Umbilical cord (tissue), 2 donors: ENCODE data around the gene PECR. TPM values are rescaled to one million over a fixed set of nuclear protein-coding genes. Genes with fewer than 3 reads are reported as not detected.
"Not testable (repeated sequence)": the region's sequence is repeated elsewhere in the genome, so short reads cannot be mapped to it uniquely, and the experiment has no call there.

ENCODE experiments used
- DNase-seq: peaks from one replicate; pipeline ENCODE4 v3.0.0-alpha.2; 2015; ENCODE audit warnings: low spot score
- total RNA-seq: library from RNA; depleted of rRNA; stranded (reverse); fragments of >200 nt; gene quantifications from one replicate; pipeline ENCODE4 v1.2.3, GENCODE V29; 2014; ENCODE audit warnings: low replicate concordance; ENCODE audit not compliant: insufficient read depth

Gene PECR
- total RNA-seq, 1 donor from 2014 or later = 1.7 TPM

GRCh38 chr2:216107320-216107719 is 25.7 kb upstream of the PECR start:
- DNase-seq = no peak

DNA sequence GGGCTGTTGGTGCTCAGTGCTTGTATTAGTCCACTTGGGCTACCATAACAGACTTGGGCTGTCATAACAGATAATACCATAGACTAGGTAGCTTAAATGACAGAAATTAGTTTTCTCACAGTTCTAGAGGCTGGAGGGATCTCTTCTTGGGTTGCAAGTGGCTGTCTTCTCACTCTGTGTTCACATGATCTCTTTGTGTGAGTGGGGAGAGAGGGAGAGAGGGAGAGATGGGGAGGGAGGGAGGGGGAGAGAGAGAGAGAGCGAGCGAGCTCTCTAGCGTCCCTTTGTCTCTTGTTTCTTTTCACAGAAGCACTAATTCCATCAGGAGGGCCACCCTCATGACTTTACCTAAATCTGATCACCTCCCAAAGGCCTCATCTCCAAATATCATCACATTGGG is 23.1 kb upstream of the PECR start:
- DNase-seq = no peak

- DNase-seq = no peak
Measured at GRCh38 chr2:216103213-216103612, 21.6 kb upstream of the PECR start.

DNA sequence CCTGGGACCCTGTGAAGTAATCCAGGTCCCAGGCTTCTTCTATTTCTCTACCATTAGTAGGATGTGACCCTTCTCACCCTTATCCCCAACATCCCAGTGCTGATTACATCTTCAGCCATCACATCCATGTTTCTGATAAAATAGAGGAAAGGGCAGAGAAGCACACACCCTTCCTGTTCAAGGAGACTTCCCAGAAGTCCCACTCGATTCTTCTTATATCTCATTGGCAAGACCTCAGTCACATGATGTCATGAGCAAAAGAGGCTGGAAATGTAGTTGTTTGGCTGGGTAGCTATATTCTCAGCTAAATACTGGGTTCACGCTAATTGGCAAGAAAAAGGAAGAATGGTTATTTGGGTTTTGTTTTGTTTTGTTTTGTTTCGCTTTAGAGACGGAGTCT is 19.5 kb upstream of the PECR start:
- no peak for DNase-seq

DNA sequence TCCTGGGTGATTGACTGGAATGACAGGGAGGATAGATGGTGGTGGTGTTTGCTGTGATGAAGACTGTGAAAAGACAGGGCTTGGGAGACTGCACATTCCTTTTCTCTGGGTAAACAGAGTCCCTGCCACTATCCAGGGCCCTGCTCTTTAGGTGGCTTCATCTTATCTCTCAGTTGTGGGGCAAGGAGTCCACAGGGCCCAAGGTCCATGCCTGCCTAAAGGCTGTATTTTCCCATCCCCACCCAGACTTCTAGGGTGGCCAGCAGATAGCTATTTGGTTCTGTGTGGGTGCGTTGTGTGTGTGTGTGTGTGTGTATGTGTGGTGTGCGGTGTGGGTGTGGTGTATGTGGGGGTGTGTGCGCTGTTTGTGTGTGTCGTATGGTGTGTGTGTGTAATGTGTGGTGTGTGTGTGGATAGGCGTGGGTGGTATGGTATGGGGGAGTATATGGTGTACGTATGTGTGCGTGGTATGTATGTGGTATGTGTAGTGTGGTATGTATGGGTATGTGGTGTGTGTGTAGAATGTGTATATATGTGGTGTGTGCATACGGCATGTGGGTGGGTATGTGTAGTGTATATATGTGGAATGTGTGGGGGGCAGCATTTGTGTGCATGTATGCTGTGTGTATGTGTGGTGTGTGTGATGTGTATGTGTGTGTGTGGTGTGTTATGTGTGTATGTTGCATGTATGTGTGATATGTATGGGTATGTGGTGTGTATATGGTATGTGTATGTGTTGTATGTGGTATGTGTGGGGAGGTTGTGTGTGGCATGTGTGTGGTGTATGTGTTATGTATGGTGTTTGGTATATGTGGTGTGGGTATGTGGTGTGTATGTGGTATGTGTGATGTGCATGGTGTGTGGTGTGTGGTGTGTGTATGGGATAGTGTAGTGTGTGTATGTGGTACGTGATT is 17.1 kb upstream of the PECR start:
- DNase-seq = no peak

GRCh38 chr2:216094701-216095100 is 13.1 kb upstream of the PECR start:
- DNase-seq = no peak

DNA sequence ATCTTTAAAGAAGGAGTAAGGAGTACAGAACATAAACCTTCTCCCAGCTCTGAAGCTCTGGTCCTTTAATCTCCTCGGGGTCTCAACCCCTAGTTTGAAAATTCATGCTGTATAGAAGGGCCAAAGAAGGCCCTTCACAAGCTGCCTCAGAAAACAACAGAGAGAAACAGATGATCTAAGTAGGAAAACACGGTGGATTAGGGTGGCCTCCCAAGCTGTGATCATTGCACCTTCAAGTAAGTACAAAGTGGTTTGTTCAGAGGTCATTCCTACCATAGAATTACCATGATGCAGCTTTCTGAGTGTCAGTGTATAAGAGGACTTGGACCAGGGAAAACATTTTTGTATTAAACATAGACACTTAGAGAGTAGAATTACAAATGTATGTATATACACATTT is 11.0 kb upstream of the PECR start:
- DNase-seq = no peak

DNA sequence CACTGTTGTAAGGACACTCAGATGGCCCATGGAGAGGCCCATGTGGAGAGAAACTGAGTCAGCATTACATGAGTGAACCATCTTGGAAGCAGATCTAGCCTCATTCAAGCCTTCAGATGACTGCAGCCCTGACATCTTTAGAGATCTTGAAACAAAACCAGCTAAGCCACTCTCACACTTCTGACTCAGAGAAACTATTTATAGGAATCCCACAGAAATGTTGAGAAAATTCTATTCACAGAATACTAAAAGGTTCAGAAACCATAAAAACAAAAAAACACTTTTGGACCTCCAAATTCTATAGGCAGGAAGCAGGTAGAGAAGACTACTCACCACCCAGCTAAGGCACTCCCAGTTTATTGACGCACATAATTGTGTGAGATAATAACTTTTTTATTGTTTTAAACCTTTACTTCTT is 8.8 kb upstream of the PECR start:
- no peak for DNase-seq

GRCh38 chr2:216086207-216086893 is 4.7 kb upstream of the PECR start:
- DNase-seq = no peak

- DNase-seq = no peak
Measured at GRCh38 chr2:216084547-216084946, 2.9 kb upstream of the PECR start.

GRCh38 chr2:216083464-216084281 is 2.1 kb upstream of the PECR start:
- DNase-seq = no peak

- no peak for DNase-seq
Measured at GRCh38 chr2:216082805-216083204, 1.2 kb upstream of the PECR start.

DNA sequence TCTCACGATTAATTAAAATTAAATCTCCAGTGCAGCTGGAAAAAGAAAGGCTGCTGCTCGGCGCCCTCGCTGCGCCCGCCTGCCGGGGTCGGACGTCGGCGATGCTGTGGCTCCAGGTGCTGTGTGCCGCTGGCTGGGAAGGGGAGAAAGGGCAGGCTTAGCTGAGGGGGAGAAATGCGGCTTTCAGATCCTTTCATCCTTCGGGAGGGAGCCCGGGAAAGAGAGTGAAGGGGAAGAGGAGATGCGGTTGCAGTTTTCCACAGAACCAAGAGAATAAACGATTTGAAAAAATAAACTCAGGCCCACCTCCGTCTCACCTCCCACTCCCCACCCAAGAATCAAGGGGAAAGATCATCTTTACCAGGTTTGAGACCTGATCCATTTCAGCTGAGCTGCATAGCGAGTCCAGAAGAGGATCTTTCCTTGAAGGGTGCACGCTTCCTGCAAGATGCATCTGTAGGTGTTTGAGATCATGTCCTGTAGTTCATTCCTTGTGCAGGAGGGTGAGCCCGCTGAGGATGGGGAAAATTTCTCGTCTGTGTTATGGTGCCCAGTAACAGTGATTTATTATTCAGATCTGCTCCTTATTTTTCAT is 605 bp upstream of the PECR start:
- no peak for DNase-seq

DNA sequence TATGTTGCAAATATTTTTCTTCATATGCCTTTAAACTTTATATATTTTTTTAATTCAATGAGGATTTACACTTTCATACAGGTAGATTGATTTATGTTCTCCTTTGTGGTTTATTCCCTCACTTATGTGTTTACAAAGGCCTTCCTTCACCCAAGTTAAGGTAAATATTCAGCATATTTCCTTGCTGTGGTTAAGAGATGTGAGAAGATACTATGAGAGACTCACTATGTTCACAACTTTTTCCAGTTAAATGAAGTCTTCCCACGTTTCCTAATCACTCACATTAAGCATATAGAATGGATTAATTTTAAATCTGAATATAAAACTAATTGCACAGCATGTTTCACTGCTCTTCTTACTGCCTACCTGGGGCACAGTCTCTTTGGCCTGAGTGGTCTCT is 597 bp downstream of the PECR start:
- no peak for DNase-seq

DNA sequence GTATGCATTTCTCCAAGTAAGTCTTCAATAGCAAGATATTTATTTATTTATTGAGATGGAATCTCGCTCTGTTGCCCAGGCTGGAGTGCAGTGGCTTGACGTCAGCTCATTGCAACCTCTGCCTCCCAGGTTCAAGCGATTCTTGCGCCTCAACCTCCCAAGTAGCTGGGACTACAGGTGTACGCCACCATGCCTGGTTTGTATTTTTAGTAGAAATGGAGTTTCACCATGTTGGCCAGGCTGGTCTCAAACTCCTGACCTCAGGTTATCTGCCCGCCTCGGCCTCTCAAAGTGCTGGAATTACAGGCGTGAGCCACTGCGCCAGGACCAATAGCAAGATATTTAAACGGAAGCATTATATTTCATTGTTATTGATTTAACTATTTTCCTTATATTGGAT is 1.6 kb downstream of the PECR start:
- DNase-seq = not testable (repeated sequence)

GRCh38 chr2:216078776-216079175 is 2.8 kb downstream of the PECR start:
- no peak for DNase-seq

DNA sequence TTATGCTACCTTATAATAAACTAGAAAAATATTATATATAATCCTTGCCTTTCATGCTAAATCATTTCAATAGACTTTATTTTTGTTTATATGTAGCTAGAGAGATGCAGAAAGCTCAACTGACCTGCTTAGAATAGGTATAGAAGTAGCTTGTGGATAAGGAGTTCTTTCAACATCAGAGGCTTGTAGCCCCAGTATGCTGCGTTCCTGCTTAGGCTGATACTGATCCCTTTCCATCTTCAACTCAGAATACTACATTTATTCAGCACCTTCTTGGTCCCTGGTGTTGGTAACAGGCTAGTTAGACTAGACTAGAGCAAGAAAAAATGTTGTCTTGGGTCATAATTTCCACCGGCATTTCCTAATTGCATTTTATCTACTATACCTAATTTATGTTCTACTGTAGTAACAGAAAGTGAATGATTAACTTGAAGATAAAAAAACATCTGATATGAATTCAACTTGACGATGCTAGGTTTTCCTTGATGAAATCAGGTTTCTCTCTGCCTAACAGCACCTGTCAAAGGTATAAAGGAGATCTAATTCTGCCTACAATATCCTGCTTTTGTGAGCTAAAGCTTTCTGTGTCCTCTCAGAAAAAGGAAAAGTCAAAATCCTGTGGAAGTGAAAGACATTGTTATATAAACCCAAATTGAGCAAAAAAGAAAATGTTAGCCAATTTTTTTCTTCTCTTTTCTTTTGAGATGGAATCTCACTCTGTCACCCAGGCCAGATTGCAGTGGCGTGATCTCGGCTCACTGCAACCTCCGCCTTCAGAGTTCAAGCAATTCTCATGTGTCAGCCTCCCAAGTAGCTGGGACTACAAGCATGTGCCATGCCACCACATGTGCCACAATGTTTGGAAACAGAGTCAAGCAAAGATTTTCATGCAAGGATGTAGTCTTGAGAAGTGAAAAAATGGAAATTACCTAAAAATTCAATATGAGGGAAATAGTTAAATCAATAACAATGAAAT is 5.8 kb downstream of the PECR start:
- no peak for DNase-seq

DNA sequence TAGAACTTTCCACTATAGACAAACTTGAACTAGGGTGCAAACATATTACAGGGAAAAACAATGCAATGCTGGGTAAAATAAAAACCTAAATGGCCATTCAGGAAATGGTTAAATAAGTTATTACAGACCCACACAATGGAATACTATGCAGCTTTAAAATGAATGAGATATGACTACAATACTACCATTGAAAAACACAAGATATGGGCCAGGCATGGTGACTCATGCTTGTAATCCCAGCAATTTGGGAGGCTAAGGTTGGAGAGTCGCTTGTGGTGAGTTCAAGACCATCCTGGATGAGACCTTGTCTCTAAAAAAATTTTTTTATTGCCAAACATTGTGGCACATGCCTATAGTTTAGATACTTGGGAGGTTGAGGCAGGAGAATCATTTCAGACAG is 6.8 kb downstream of the PECR start:
- DNase-seq = no peak

DNA sequence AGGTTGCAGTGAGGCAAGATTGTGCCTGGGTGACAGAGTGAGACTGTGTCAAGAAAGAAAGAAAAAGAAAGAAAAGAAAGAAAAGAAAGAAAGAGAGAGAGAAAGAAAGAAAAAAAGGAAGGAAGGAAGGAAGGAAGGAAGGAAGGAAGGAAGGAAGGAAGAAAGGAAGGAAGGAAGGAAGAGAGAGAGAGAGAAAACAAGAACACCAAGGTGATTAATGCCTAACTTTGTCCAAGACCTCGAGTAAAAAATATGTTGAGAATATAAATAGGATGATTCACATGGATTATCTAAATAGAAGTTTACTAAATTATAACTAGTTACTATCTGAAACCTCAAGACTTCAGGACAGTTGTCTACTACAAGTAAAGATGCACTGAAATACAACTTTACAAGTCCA is 7.2 kb downstream of the PECR start:
- no peak for DNase-seq

GRCh38 chr2:216073773-216074172 is 7.8 kb downstream of the PECR start:
- DNase-seq = no peak

DNA sequence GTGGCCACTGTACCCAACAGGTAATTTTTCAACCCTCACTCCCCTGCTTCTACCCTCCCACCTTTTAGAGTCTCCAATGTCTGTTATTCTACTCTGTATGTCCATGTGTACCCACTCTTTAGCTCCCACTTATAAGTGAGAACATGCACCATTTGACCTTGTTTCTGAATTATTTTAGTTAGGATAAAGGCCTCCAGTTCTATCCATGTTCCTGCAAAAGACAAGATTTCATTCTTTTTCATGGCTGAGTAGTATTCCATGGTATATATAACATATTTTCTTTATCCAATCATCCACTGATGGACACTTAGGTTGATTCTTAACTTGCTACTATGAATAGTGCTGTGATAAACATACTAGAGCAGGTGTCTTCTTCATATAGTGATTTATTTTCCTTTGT is 9.1 kb downstream of the PECR start:
- no peak for DNase-seq
